ENCODE data around the gene MGMT. TPM values are rescaled to one million over a fixed set of nuclear protein-coding genes. Genes with fewer than 3 reads are reported as not detected.

The MGMT gene
- polyA plus RNA-seq, 1 donor from 2014 or later: 0.94 TPM

- Histone ChIP-seq H3K36me3 (ENCODE audit: insufficient read depth, low read length) (no peaks in the 10 kb centered on the region), H4K20me1 (ENCODE audit: insufficient read depth) (no peaks in the 10 kb centered on the region), H3K9me3 (ENCODE audit: low read length) (no peaks in the 10 kb centered on the region), H3K9me2 (ENCODE audit: insufficient read depth, low read length) (no peaks in the 10 kb centered on the region), H2AFZ (ENCODE audit: low read depth, low read length) (no peak overlapping the region), H3K27me3 (ENCODE audit: insufficient read depth, low read depth, low read length) (no peaks in the 10 kb centered on the region), H3F3A (ENCODE audit: insufficient read depth, low read length, poor library complexity, severe bottlenecking) (no peaks in the 10 kb centered on the region), H3K4me3 (ENCODE audit: low read length) (no peak overlapping the region), H3K4me2 (ENCODE audit: low read length) (no peak overlapping the region), H3K27ac (ENCODE audit: low read length) (no peak overlapping the region), H3K9ac (ENCODE audit: low read length) (no peak overlapping the region), H3K79me2 (replicated peaks; ENCODE audit: insufficient read depth, low read length) (no peaks in the 10 kb centered on the region)
- TF ChIP-seq MXI1 (conservative IDR thresholded peaks at IDR 0.05; ENCODE audit: poor library complexity, severe bottlenecking) (no peak), SMC3 (conservative IDR thresholded peaks at IDR 0.05; ENCODE audit: poor library complexity) (no peak), TAF1 (IDR thresholded peaks at IDR 0.05; ENCODE audit: low read depth) (no peak), POLR2AphosphoS5 (IDR thresholded peaks at IDR 0.05) (no peak), EZH2 (IDR thresholded peaks at IDR 0.05; ENCODE audit: borderline replicate concordance, insufficient read depth, low read length, poor library complexity, severe bottlenecking) (no peak), REST (IDR thresholded peaks at IDR 0.05; ENCODE audit: borderline replicate concordance) (no peak), RAD21 (conservative IDR thresholded peaks at IDR 0.05) (no peak), EP300 (conservative IDR thresholded peaks at IDR 0.05; ENCODE audit: poor library complexity, severe bottlenecking) (no peak), CTCF (IDR thresholded peaks at IDR 0.05; ENCODE audit: poor library complexity, severe bottlenecking) (no peak)
Observed at GRCh38 chr10:129727495-129727894, 260.5 kb downstream of the MGMT start.

GRCh38 chr10:129728246-129728820, 261.3 kb downstream of the MGMT start:
- H3K27ac ChIP-seq (ENCODE audit: low read length): no peak overlapping the region
- H2AFZ ChIP-seq (ENCODE audit: low read depth, low read length): no peak overlapping the region
- H4K20me1 ChIP-seq (ENCODE audit: insufficient read depth): no peaks in the 10 kb centered on the region
- no peak overlapping the region for H3K4me3 ChIP-seq (ENCODE audit: low read length)
- no peak overlapping the region for H3K9ac ChIP-seq (ENCODE audit: low read length)
- H3K27me3 ChIP-seq (ENCODE audit: insufficient read depth, low read depth, low read length): no peaks in the 10 kb centered on the region
- H3K9me2 ChIP-seq (ENCODE audit: insufficient read depth, low read length): no peaks in the 10 kb centered on the region
- no peak for TF ChIP-seq EZH2 (IDR thresholded peaks at IDR 0.05; ENCODE audit: borderline replicate concordance, insufficient read depth, low read length, poor library complexity, severe bottlenecking)
- TF ChIP-seq RAD21 (conservative IDR thresholded peaks at IDR 0.05): no peak
- no peak for TF ChIP-seq CTCF (IDR thresholded peaks at IDR 0.05; ENCODE audit: poor library complexity, severe bottlenecking)
- TF ChIP-seq SMC3 (conservative IDR thresholded peaks at IDR 0.05; ENCODE audit: poor library complexity): no peak
- TF ChIP-seq TAF1 (IDR thresholded peaks at IDR 0.05; ENCODE audit: low read depth): no peak
- no peak for TF ChIP-seq MXI1 (conservative IDR thresholded peaks at IDR 0.05; ENCODE audit: poor library complexity, severe bottlenecking)
- TF ChIP-seq REST (IDR thresholded peaks at IDR 0.05; ENCODE audit: borderline replicate concordance): no peak
- TF ChIP-seq POLR2AphosphoS5 (IDR thresholded peaks at IDR 0.05): no peak
- TF ChIP-seq EP300 (conservative IDR thresholded peaks at IDR 0.05; ENCODE audit: poor library complexity, severe bottlenecking): no peak
- H3K36me3 ChIP-seq (ENCODE audit: insufficient read depth, low read length): no peaks in the 10 kb centered on the region
- H3K4me2 ChIP-seq (ENCODE audit: low read length): no peak overlapping the region
- H3F3A ChIP-seq (ENCODE audit: insufficient read depth, low read length, poor library complexity, severe bottlenecking): no peaks in the 10 kb centered on the region
- no peaks in the 10 kb centered on the region for H3K9me3 ChIP-seq (ENCODE audit: low read length)
- H3K79me2 ChIP-seq (replicated peaks; ENCODE audit: insufficient read depth, low read length): no peaks in the 10 kb centered on the region

Measured in neural cell (in vitro differentiated cells).